Measurements from ENCODE around the gene SDK1. TPM values are rescaled to one million over a fixed set of nuclear protein-coding genes. Genes with fewer than 3 reads are reported as not detected.

Gene SDK1
- total RNA-seq, 6 experiments from 2014 or later, result not detected

GRCh38 chr7:3821488-3821887 is 520.4 kb downstream of the SDK1 start:
- Mint-ChIP-seq H3K27ac (no peak overlapping the region), H3K4me3 (no peak overlapping the region), H3K4me1 (ENCODE audit: low read depth) (no peaks in the 10 kb centered on the region), H3K36me3 (ENCODE audit: low read depth) (no peaks in the 10 kb centered on the region), H3K27me3 (ENCODE audit: insufficient read depth) (no peaks in the 10 kb centered on the region), H3K9me3 (peaks cover 39% of the 10 kb centered on the region)
- no peak for TF ChIP-seq CTCF (IDR thresholded peaks at IDR 0.05)
- no peak for DNase-seq

- TF ChIP-seq CTCF (IDR thresholded peaks at IDR 0.05), result no peak
- no peaks in the 10 kb centered on the region for H3K36me3 Mint-ChIP-seq (ENCODE audit: low read depth)
- no peak overlapping the region for H3K27ac Mint-ChIP-seq
- H3K4me3 Mint-ChIP-seq, result no peak overlapping the region
- H3K27me3 Mint-ChIP-seq (ENCODE audit: insufficient read depth), result no peaks in the 10 kb centered on the region
- no peaks in the 10 kb centered on the region for H3K4me1 Mint-ChIP-seq (ENCODE audit: low read depth)
- peaks cover 53% of the 10 kb centered on the region for H3K9me3 Mint-ChIP-seq
- no peak for DNase-seq
Observed at GRCh38 chr7:3825491-3825890, 524.4 kb downstream of the SDK1 start.

- H3K27ac Mint-ChIP-seq, result no peak overlapping the region
- no peaks in the 10 kb centered on the region for H3K36me3 Mint-ChIP-seq (ENCODE audit: low read depth)
- no peak for TF ChIP-seq CTCF (IDR thresholded peaks at IDR 0.05)
- H3K9me3 Mint-ChIP-seq, result peaks cover 48% of the 10 kb centered on the region
- no peaks in the 10 kb centered on the region for H3K4me1 Mint-ChIP-seq (ENCODE audit: low read depth)
- H3K4me3 Mint-ChIP-seq, result no peak overlapping the region
- DNase-seq, result no peak
- H3K27me3 Mint-ChIP-seq (ENCODE audit: insufficient read depth), result no peaks in the 10 kb centered on the region
Observed at GRCh38 chr7:3832199-3832598, 531.1 kb downstream of the SDK1 start.

- Mint-ChIP-seq H3K4me3 (no peak overlapping the region), H3K27me3 (ENCODE audit: insufficient read depth) (0 out of 2 replicates have a peak, but pooled peaks cover 2% of the 10 kb centered on the region), H3K9me3 (peaks cover 46% of the 10 kb centered on the region), H3K27ac (no peak overlapping the region), H3K4me1 (ENCODE audit: low read depth) (no peaks in the 10 kb centered on the region), H3K36me3 (ENCODE audit: low read depth) (no peaks in the 10 kb centered on the region)
- no peak for TF ChIP-seq CTCF (IDR thresholded peaks at IDR 0.05)
- DNase-seq, result no peak
Observed at GRCh38 chr7:3835109-3835508, 534.1 kb downstream of the SDK1 start.

- no peak for DNase-seq
- no peak overlapping the region for H3K27ac Mint-ChIP-seq
- H3K27me3 Mint-ChIP-seq (ENCODE audit: insufficient read depth), result 0 out of 2 replicates have a peak, but pooled peaks cover 2% of the 10 kb centered on the region
- H3K4me3 Mint-ChIP-seq, result no peak overlapping the region
- H3K4me1 Mint-ChIP-seq (ENCODE audit: low read depth), result no peaks in the 10 kb centered on the region
- H3K9me3 Mint-ChIP-seq, result peaks cover 33% of the 10 kb centered on the region
- no peak for TF ChIP-seq CTCF (IDR thresholded peaks at IDR 0.05)
- H3K36me3 Mint-ChIP-seq (ENCODE audit: low read depth), result no peaks in the 10 kb centered on the region
Observed at GRCh38 chr7:3836855-3837254, 535.8 kb downstream of the SDK1 start.
